Measurements from ENCODE around the gene PTP4A1.

GRCh38 chr6:63556369-63556768 lies 15.9 kb upstream of the PTP4A1 start:
- TF ChIP-seq CTCF (IDR thresholded peaks at IDR 0.05) (no peak), POLR2A (IDR thresholded peaks at IDR 0.05) (no peak), EP300 (IDR thresholded peaks at IDR 0.05) (no peak)
